Activated T-cell treated with anti-CD3 and anti-CD28 coated beads, Interleukin-2, amount 50 U/mL, for 48 hours (primary cell): ENCODE data around the gene IL4R.
"Not testable (repeated sequence)": the region's sequence is repeated elsewhere in the genome, so short reads cannot be mapped to it uniquely, and the experiment has no call there.

Source experiments
- DNase-seq, 2 experiments: peaks; one replicate each; pipeline ENCODE4 v3.0.0-alpha.2; 2020

IL4R gene

DNA sequence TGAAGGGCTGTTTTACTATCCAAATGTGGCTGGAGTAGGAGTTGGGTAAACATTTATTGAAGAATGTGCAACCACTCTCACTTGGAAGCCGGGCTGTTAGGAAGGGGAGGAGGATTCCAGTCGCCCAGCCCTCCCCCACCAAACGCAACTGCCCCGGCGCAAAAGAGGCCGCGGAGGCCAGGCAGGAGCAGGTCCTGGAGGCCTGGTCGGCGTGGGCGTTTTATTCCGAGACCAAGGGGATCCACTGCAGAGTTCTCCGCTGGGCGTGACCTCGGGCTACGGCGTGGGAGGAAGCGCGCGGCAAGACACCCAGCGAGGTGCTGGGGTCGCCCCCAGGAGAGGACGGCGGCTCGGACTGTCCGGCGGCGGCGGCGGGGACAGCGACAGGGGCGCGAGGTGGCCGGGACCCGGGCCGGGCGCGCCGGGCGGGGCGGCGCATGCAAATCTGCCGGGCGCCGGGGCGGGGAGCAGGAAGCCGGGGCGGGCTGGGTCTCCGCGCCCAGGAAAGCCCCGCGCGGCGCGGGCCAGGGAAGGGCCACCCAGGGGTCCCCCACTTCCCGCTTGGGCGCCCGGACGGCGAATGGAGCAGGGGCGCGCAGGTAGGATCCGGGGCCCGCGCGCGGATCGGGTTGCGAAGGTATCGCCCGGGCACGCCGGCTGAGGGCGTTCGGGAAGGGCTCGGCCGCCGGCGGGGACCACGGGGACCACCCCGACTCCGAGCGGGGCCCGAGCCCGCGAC lies at the start of gene IL4R:
TSS of gene IL4R (plus strand) at position 553 of the 739 bp plus-strand sequence. CDS start 26,230 bp downstream, outside the sequence.
- DNase-seq: peak; percentile 86 to 88

DNA sequence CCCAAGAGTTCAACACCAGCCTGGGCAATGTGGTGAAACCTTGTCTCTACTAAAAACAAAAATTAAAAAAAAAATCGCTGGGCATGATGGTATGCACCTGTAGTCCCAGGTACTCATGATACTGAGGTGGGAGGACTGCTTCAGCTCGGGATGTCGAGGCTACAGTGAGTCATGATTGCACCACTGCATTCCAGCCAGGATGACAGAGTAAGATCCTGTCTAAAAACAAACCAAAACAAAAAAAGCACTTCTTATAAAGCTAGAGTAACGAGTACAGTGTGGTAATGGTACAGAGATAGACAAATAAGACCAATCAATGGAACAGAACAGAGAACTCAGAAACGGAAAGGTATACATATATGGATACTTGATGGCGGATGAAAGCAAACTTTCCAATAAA lies 49.6 kb upstream of the IL4R start:
- peak; percentile 3 to 11 for DNase-seq

DNA sequence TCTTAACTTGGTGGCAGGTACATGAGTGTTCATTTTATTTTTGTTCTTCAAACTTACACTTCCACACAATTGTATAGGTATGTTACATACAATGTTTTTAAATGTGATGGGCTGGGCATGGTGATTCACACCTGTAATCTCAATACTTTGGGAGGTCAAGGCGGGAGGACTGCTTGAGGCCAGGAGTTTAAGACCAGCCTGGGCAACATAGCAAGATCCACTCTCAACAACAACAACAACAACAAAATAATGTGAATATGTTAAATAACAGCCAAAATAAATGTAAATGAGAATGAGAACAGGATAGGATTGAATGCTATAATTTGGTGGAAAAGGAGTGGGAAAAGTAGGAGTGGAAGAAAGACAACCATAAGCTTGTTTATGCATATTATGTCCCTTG lies 47.8 kb upstream of the IL4R start:
- DNase-seq: no peak

DNA sequence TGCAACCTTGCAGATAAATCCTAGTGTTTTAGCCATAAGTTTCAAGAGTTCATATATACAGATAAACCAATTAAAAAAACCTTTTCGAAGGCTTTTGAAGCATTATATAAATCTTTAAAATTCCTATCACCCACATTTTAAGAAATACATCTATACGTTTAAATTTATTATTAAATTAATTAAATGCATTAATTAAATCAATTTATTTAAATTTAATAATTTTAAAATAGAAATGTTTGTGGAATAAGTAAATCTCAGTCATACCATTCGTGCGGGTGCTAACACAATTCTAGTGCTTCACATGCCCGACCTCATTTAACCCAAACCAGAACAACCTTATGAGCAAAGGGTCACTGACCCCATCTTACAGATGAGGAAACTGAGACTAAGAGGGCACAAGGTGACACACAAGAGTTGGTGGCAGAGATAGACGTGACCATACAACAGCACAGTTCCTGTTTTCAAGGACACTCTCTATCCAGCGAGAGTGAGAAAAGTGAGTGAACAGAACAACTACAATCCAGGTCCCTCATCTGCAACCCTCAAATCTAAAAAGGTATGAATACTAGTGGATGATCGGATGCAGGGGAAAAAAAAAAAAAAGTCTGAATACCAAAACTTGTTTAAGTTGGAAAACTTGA lies 46.6 kb upstream of the IL4R start:
- DNase-seq: peak; percentile 21 to 22

DNA sequence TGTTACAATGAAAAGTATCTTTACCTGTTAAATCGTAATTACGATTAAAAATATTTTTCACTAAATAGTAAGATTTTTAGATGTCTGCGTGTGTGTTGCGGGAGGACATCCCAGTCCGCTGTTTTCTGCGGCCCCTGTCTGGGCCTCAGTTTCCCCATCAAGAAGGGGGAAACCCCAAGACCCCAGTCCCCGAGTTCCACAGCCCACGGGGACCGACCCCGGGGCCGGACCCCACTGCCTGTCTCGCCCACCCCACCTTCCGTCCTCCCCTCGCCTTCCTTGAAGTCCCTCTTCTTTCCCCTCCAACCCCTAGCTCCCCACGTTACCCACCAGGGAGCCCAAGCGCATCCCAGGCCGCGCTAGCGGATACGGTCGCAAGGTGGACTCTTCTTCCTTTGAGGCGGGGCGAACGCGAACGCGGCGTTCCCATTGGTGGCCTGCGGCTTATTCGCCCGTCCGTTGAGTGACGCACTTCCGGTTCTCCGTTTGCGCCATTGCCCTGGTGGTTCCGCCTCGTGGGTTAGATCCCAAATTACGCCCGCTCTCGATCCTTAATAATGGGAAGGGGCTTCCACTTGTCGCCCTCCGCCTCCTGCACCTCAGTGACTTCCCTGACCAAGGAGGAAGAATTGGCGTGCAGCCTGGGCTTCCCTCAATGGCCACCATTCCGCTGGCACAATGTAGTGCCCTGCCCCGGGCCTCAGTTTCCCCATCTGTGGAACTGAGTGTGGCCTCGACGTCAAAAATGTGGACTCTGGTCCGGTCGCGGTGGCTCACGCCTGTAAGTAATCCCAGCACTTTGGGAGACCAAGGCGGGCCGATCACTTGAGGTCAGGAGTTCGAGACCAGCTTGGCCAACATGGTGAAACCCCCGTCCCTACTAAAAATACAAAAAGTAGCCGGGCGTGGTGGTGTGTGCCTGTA lies 45.1 kb upstream of the IL4R start, which contains the start of gene NSMCE1:
TSS of gene NSMCE1 (minus strand) at position 397 of the 924 bp plus-strand sequence. CDS start 11,202 bp downstream, outside the sequence.
- peak; percentile 99 for DNase-seq

DNA sequence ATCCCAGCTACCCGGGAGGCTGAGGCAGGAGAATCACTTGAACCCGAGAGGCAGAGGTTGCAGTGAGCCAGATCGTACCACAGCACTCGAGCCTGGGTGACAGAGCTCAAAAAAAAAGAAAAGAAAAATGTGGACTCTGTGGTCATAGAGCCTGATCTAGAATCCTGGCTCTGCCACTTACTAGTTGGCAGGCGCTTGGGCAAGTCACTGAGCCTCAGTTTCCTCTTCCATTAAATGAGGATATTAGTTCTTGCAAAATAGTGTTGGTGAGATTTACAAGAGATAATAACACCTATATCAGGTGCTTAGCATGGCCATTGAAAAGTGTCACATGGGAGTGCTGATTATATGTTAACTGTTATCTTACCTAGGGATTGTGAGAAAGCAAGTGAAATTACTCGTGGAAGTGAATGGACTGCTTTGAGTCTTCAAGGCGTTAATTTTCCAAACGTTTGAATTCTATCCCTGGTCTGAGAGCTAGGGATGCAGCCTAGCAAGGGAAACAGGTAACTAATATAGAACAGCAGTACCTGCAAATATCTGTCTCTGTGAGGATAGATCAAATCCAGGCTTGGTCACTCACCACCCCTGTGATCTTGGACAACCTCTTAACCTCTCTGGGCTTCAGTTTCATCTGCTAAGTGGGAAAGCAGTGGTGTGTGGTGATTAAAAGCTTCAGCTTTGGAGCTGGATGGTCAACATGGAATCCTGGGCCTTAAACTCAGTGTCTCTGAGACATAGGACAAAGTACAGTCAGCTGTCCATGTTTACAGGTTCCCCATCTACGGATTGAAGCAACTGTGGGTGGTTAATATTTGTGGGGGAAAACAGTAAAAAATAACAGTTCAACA lies 44.2 kb upstream of the IL4R start:
- DNase-seq: peak; percentile 17

DNA sequence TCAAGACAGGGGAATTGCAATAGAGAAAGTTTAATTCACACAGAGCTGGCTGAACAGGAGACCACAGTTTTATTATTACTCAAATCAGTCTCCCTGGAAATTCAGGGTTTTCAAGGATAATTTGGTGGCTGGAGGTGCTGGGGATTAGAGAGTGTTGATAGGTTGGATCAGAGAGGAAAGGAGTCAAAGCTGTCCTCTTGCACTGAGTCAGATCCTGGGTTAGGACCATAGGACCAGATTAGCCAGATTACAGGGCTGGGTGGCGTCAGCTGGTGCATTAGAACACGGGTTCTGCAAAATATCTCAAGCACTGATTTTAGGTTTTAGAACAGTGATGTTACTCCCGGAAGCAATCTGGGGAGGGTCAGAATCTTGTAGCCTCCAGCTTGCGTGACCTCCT lies 43.4 kb upstream of the IL4R start:
- peak; percentile 29 to 39 for DNase-seq

DNA sequence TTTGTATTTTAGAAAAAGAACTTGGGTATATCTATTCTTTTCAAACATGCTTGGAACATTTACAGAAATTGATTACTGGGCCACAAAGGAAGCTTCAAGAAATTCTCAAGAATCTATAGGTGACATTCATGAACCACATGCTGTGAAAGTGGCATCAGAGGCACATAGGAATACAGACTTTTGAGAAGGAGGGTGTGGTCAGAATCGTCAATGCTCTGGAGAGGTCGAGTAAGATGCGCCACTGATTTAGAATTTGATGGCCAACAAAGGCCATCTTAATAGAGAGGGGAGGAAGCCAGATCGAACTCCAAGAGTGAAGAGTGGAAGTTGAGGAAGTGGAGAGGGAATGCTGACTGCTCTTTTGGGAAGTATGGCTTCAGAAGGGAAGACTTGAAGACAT lies 41.7 kb upstream of the IL4R start:
- peak; percentile 7 to 13 for DNase-seq

DNA sequence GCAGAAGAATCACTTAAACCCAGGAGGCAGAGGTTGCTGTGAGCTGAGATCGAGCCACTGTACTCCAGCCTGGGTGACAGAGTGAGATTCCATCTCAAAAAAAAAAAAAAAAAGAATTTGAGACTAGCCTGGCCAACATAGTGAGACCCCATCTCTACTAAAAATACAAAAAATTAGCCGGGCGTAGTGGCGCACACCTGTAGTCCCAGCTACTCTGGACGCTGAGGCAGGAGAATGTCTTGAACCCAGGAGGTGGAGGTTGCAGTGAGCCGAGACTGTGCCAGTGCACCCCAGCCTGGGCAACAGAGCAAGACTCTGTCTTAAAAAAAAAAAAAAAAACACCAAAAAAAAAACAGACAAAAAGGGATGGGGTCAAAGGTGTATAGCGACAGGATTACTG lies 41.1 kb upstream of the IL4R start:
- peak in 1 of 2 experiments; percentile 9 for DNase-seq

DNA sequence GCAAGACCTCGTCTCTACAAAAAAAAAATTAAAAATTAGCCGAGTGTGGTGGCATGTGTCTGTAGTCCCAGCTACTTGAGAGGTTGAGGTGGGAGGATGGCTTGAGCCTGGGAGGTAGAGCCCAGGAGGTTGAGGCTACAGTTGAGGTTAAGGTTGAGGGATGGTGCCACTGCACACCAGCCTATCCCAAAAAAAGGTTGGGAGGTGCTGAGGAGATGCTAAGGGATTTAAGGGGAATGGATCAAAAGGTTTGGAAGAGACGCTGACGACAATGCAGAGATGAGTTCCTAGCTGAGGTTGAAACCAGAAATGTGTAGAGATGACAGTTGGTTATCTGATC lies 40.5 kb upstream of the IL4R start:
- DNase-seq: peak in 1 of 2 experiments; percentile 45

DNA sequence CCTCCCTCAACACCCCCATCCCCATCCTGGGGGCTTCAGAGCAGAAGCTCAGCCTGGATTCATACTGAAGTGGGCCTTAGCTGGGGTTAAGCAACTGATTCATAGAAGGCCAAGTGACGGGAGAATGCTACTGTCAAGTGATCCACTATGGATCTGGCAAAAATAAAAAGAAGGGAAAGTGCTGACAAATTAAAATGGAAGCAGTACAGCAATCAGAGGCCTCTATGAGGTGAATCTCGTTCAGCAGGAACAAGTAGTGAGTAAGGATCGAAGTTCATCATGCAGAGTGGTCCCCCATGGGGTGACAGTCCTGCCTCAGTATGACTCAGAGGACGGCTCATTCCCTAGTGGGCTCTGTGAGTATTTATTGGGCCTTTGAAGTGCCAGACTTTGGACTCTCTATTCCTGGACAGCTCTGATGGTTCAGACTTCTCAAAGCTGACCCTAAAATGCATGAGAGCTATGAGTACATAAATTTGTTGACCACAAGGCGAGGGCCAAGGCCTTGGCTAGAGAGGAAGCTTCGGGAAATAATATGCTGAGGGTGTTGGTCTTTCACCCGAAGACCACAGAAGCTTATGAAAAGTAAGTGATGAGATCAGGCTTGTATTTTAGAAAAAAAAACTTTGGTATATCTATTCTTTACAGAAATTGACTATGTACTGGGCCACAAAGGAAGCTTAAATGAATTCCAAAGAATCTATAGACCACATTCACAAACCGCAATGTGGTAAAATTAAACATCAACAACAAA lies 39.9 kb upstream of the IL4R start:
- peak; percentile 69 to 72 for DNase-seq

DNA sequence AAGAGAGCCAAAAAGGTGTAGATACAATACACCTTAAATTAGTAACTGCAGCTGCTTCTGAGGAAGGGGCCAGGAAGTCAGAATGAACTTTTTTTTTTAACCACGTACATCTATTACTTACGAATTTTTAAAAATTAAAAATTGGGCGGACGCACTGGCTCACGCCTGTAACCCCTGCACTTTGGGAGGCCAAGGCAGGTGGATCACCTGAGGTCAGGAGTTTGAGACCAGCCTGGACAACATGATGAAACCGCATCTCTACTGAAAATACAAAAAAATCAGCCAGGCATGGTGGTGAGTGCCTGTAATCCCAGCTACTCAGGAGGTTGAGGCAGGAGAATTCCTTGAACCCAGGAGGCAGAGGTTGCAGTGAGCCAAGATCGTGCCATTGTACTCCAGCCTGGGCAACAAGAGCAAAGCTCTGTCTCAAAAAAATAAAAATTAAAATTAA lies 39.3 kb upstream of the IL4R start:
- DNase-seq: peak; percentile 23 to 32

DNA sequence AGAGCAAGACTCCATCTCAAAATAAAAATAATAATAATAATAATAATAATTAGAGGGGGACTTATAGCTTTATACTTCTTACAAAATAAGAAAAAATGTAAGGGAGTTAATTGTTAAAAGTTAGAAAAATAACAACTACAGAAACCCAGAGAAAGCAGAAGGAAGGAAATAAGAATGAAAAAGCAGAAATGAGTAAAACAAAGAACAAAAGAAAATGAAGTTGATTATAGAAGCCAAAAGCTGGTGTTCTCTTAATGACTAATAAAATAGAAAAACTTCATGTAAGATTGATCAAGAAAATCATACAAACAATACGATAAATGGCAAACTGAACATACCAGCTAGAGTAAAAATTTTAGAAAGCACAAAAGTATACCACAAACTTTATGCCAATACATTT lies 38.4 kb upstream of the IL4R start:
- no peak for DNase-seq

DNA sequence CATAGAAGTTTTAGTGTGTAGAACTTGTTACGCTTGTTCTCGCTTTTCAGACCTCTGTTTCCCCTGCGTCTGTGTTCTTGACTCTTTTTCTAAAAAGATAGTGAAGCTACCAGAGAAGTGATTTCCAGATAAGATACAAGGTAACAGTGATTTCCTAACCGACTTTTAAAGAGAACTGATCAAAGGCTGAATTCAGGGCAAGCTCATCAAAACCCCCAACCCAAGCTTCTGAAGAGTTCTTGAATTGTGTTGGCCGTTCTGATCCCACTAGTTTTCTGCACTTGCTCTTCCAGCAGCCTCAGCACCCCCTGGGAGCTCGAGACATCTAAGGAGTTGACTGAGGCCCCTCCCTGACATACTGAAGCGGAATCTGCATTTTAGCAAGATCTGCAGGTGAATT lies 32.5 kb upstream of the IL4R start:
- DNase-seq: peak; percentile 21 to 26

DNA sequence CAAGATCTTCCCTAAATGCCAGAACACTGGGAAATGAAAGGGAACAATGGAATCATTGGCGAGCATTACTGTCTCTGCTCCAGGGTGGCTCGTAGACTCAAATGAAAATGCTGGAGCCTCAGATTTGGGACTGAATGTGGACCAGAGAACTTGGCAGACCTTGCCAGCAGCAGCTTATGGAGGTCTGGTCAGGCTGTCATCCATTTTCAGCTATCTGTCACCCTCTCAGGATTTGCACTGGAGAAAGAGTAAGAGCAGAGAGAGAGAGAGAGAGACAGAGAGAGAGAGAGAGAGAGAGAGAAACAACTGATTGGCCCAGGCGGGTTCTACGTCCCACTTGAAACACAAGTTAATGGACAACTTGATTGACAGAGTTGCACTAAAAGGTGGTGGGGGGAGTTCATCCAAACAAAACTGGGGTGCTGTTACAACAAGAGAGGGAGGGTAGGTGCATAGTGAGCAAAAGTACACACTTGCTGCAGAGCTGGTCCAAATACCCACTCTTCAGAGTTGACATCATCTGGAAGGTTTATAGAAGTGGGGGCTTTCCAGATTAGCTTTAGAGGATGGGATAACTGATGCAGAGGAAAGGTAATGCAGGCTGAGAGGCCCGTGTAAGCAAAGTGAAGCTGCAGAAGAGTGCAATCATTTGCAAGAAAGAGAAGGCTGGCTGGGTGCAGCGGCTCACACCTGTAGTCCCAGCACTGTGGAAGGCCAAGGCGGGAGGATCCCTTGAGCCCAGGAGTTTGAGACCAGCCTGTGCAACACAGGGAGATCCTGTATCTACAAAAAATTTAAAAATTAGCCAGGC lies 28.7 kb upstream of the IL4R start:
- DNase-seq: peak; percentile 25 to 30

DNA sequence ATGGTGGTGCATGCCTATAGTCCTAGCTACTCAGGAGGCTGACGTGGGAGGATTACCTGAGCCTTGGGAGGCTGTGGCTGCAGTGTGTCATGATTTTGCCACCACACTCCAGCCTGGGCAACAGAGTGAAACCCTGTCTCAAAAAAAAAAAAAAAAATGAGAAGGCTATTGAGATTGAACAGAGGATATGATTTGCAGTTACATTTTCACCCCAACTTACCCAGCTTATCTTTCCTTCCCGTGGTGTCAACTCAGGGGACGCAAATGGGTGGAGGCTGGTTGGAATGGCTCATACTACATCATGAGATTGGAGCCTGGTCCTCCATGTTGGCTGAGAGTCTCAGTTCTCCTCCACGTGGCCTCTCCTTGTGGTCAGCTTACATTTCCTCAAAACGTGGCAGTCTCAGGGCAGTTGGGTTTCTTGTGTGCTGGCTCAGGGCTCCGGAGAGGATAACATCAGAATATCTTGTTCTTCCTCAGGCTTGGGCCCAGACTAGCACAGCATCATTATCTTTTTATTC lies 28.0 kb upstream of the IL4R start:
- peak; percentile 26 to 39 for DNase-seq

DNA sequence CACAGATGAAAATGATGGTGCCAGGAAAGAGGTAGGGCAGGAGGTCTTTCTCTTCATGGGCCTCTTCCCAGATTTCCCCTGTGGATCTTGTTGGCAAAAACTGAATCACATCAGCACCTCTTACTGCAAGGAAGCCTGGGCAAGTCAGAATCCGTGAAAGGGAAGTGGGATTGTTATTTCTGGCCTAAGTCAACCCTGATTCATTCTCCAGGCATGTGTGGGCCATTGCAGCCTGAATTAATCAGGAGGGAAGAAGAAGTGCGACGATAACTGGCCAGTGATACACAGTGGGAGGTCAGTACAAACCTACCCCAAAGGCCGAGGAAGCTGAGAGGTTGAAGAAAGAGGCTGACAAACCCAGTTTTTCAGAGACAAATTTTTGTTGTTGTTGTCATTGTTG lies 27.3 kb upstream of the IL4R start:
- peak; percentile 12 to 16 for DNase-seq

DNA sequence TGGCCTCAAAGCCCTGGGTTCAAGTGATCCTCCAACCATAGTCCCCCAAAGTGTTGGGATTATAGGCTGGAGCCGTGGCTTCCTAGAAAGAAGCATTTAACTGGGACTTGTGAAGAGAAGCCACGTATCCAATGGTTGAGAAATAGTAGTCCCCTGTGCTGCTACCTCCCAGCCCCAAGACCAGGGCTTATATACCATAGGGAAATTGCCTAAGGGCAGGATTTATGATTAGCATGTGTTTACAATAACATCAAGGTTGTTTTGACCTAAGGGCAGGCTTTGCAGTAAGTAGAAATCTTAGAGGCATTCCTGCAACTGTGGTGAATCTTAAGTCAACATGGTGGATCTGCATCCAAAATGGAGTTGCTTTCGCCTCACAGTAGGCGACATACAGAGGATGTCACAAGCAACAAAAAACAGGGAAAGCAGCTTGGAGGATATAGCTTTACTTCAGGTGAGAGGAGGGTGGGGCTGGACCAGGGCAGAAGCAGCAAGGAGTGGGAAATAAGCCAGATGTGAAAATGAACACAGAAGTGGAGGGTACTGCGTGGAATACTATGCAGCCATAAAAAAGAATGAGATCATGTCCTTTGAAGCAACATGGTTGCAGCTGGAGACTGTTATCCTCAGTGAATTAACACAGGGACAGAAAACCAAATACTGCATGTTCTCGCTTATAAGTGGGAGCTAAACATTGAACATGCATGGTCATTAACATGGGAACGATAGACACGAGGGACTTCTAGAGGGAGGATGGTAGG lies 26.5 kb upstream of the IL4R start:
- peak; percentile 11 to 15 for DNase-seq

DNA sequence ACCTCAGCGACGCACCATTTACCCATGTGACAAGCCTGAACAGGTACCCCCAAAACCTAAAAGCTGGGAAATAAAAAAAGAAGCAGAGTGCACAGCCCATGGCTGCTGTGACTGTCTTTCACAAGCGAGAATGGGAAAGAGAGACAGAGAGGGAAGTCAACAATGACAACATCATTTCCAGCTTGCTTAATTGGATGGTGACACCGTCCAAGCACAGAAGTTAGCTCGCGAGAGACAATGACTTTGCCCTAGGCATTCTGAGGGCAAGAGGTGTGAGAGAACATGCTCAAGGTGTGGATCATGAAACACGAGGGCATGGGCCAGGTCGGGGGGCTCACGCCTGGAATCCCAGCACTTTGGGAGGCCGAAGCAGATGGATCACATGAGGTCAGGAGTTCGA lies 25.9 kb upstream of the IL4R start:
- DNase-seq: peak; percentile 12 to 16

DNA sequence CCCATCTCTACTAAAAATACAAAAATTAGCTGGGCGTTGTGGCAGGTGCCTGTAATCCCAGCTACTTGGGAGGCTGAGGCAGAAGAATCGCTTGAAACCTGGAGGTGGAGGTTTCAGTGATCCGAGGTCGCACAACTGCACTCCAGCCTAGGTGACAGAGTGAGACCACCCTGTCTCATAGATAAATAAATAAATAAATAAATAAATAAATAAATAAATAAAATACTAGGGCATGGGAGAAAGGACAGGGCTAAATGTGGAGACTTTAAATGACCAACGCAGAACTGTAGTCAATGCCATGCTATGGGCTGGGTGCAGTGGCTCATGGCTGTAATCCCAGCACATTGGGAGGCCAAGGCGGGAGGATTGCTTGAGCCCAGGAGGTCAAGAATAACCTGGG lies 25.5 kb upstream of the IL4R start:
- not testable (repeated sequence) for DNase-seq
